SK-N-SH (cell line): Measurements from ENCODE around the gene PTPRD. TPM values are rescaled to one million over a fixed set of nuclear protein-coding genes. Genes with fewer than 3 reads are reported as not detected.

Source experiments
- CTCF ChIA-PET: fragments of 300-600, 350-600 bp; formaldehyde crosslinking; extraction: SDS; loops from one replicate; lab custom pipeline; 2021; lab: Yijun Ruan, JAX
- POLR2A ChIA-PET: fragments of 350-600 bp; sonication (Branson Sonifier 250); formaldehyde crosslinking; extraction: SDS; loops from one replicate; lab custom pipeline; 2020; ENCODE audit warnings: antibody characterized with exemption, inconsistent platforms; lab: Yijun Ruan, JAX
- DNase-seq: peaks from one replicate; pipeline ENCODE4 v3.0.0; 2012
- H2AFZ ChIP-seq: fragments of 200-600 bp; sonication (generic); 2 replicates; pipeline ENCODE4 v1.8.1; 2016; ENCODE audit warnings: antibody characterized with exemption, mild to moderate bottlenecking, low read depth
- H3F3A ChIP-seq: fragments of 200-600 bp; sonication (generic); replicated peaks from 2 replicates; pipeline ENCODE3; 2016; ENCODE audit warnings: antibody characterized with exemption, mild to moderate bottlenecking; ENCODE audit not compliant: insufficient read depth
- H3K27ac ChIP-seq, 2 experiments: fragments of 200-500 bp in 1 of 2; fragments of 200-600 bp in 1 of 2; sonication (Bioruptor generic) in 1 of 2; sonication (generic), shearing (Covaris generic) in 1 of 2; 2 replicates each; pipeline versions ENCODE4 v1.5.1 to v1.6.1; 2014 to 2016; ENCODE audit warnings: low read depth in 2 of 2, inconsistent platforms in 1 of 2, low read length in 1 of 2, mild to moderate bottlenecking in 1 of 2, mixed read lengths in 1 of 2
- H3K27me3 ChIP-seq: fragments of 200-600 bp; sonication (generic), shearing (Covaris generic); 2 replicates; pipeline ENCODE4 v1.6.1; 2016; ENCODE audit warnings: mixed run types; ENCODE audit not compliant: insufficient read depth
- H3K36me3 ChIP-seq, 2 experiments: fragments of 200-500 bp in 1 of 2; fragments of 200-600 bp in 1 of 2; sonication (Bioruptor generic) in 1 of 2; sonication (generic) in 1 of 2; replicated peaks in 1 of 2; 2 replicates each; pipeline versions ENCODE3 to v1.5.1; 2014 to 2016; ENCODE audit warnings: low read length in 1 of 2, mild to moderate bottlenecking in 1 of 2; ENCODE audit not compliant: insufficient read depth in 2 of 2, control insufficient read depth in 1 of 2
- H3K4me1 ChIP-seq, 2 experiments: fragments of 200-500 bp in 1 of 2; fragments of 200-600 bp in 1 of 2; sonication (Bioruptor generic) in 1 of 2; sonication (generic), shearing (Covaris generic) in 1 of 2; 2 replicates each; pipeline versions ENCODE4 v1.5.1 to v1.6.1; 2014 to 2016; ENCODE audit warnings: low read depth in 1 of 2, low read length in 1 of 2, mixed run types in 1 of 2; ENCODE audit not compliant: insufficient read depth in 2 of 2, control insufficient read depth in 1 of 2
- H3K4me2 ChIP-seq: fragments of 200-600 bp; sonication (generic), shearing (Covaris generic); 2 replicates; pipeline ENCODE4 v1.6.1; 2017; ENCODE audit warnings: mixed run types
- H3K4me3 ChIP-seq, 2 experiments: fragments of 200-500 bp in 1 of 2; fragments of 200-600 bp in 1 of 2; sonication (Bioruptor generic) in 1 of 2; sonication (generic), shearing (Covaris generic) in 1 of 2; 2 replicates each; pipeline versions ENCODE4 v1.5.1 to v1.8.1; 2014 to 2016; ENCODE audit warnings: low read depth in 2 of 2, inconsistent platforms in 1 of 2, low read length in 1 of 2, mild to moderate bottlenecking in 1 of 2, mixed read lengths in 1 of 2, moderate library complexity in 1 of 2
- H3K79me2 ChIP-seq: fragments of 200-600 bp; sonication (generic); 2 replicates; pipeline ENCODE4 v1.8.1; 2017; ENCODE audit warnings: mild to moderate bottlenecking; ENCODE audit not compliant: insufficient read depth
- H3K9ac ChIP-seq: fragments of 200-600 bp; sonication (generic); 2 replicates; pipeline ENCODE4 v1.6.1; 2017; ENCODE audit warnings: mixed run types
- H3K9me2 ChIP-seq: fragments of 200-600 bp; sonication (generic); 2 replicates; pipeline ENCODE4 v1.6.1; 2017; ENCODE audit warnings: mixed run types
- H3K9me3 ChIP-seq: fragments of 200-600 bp; sonication (generic); 2 replicates; pipeline ENCODE4 v1.6.1; 2017; ENCODE audit warnings: mixed run types, mild to moderate bottlenecking, moderate library complexity
- H4K20me1 ChIP-seq: fragments of 200-600 bp; sonication (generic); 2 replicates; pipeline ENCODE4 v1.6.1; 2017; ENCODE audit warnings: mild to moderate bottlenecking, mixed run types; ENCODE audit not compliant: insufficient read depth
- CHD2 ChIP-seq: fragments of 150-350 bp; IDR thresholded peaks from 2 replicates; pipeline ENCODE4 v1.6.1; 2018; ENCODE audit warnings: low read length; ENCODE audit not compliant: partially characterized antibody
- ELF1 ChIP-seq: IDR thresholded peaks from 2 replicates; pipeline ENCODE4 v1.4.0; 2012
- EP300 ChIP-seq, 2 experiments: IDR thresholded peaks; 2 replicates each; pipeline versions ENCODE4 v1.4.0 to v1.6.1; 2012; ENCODE audit warnings: borderline replicate concordance in 1 of 2, low read depth in 1 of 2, low read length in 1 of 2
- FOSL2 ChIP-seq: IDR thresholded peaks from 2 replicates; pipeline ENCODE4 v1.4.0; 2012; ENCODE audit warnings: low read depth, mild to moderate bottlenecking, moderate library complexity, borderline replicate concordance
- GATA2 ChIP-seq: sonication (generic); formaldehyde crosslinking; IDR thresholded peaks from 2 replicates; pipeline ENCODE4 v1.5.0; 2020; ENCODE audit warnings: mild to moderate bottlenecking, missing genetic modification reagents
- RAD21 ChIP-seq: IDR thresholded peaks from 2 replicates; pipeline ENCODE4 v1.6.1; 2012; ENCODE audit warnings: mild to moderate bottlenecking, low read length
- RCOR1 ChIP-seq: fragments of 150-350 bp; IDR thresholded peaks from 2 replicates; pipeline ENCODE4 v1.6.1; 2017; ENCODE audit warnings: antibody characterized with exemption, low read length
- SMC3 ChIP-seq: IDR thresholded peaks from 2 replicates; pipeline ENCODE4 v1.6.1; 2012; ENCODE audit warnings: low read depth, low read length, improper control_type of control experiment
- TCF12 ChIP-seq: IDR thresholded peaks from 2 replicates; pipeline ENCODE4 v1.4.0; 2012
- YY1 ChIP-seq: IDR thresholded peaks from 2 replicates; pipeline ENCODE4 v1.4.0; 2012; ENCODE audit warnings: low read depth, mild to moderate bottlenecking
- WGBS: methylation state at CpG from one replicate; pipeline ENCODE4 v1.1.6; 2017; ENCODE audit warnings: low lambda C conversion rate; 5-methylcytosine and 5-hydroxymethylcytosine counted together
- polyA plus RNA-seq, 3 experiments: library from polyadenylated mRNA; depleted of rRNA; stranded (reverse); fragments of >200 nt; gene quantifications; 2 replicates each; pipeline ENCODE4 v1.2.3, GENCODE V29; 2012
- TF ChIP-seq, protein P1 (sequence below): IDR thresholded peaks from 2 replicates; pipeline ENCODE4 v1.4.0; 2012; ENCODE audit warnings: low read depth, borderline replicate concordance
- TF ChIP-seq, protein P2 (sequence below): IDR thresholded peaks from 2 replicates; pipeline ENCODE4; 2012

PTPRD gene
- polyA plus RNA-seq, 1 of the 3 experiments (the other 2 are of a cell fraction): 0.15 TPM

DNA sequence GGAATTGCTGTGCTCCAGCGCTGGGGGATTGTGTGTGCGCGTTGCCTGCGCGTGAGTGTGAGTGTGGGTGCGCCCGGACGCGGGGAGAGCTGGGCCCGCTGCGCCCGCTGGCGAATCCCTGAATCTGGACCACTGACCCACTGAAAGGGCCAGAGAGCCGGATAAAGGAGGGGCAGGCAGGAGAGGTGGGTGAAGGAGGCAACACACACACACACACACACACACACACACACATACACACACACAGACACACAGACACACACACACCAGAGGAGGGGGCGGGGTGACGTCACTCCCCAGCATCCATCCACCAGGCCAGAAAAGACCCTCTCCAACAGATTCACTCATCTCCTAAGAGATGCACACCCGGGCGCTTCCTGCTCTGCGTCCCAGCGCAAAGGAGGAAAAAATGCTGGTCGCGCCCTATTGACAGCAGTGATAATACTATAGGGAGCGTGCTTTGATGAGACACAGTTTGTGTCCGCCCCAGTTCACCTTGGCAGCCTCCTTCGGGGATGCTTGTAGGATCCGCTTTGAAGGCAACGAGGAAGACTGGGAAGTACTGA, 1754.1 kb downstream of the PTPRD start:
- Histone ChIP-seq H3K79me2 (no peaks in the 10 kb centered on the region), H3K4me2 (no peak overlapping the region; the same call in 1 of the 2 replicates), H3K36me3 (no peaks in the 10 kb centered on the region), H3K9me3 (no peaks in the 10 kb centered on the region), H3K27ac (no peak overlapping the region), H3K27me3 (peaks cover 32% of the 10 kb centered on the region), H3K4me3 (peak overlapping the region in 1 of 2 experiments; percentile 54; a peak in 1 of 4 replicates), H3K9ac (no peak overlapping the region), H3K9me2 (no peaks in the 10 kb centered on the region), H3F3A (no peaks in the 10 kb centered on the region), H2AFZ (no peak overlapping the region), H3K4me1 (peaks cover 0 to 3% of the 10 kb centered on the region in 2 experiments; a peak in 2 of 4 replicates), H4K20me1 (no peaks in the 10 kb centered on the region)
- WGBS: 76% methylated on average over 15 of the region's 27 CpGs
- CTCF ChIA-PET: no interaction called here
- no peak for DNase-seq
- TF ChIP-seq SMC3 (no peak), TCF12 (no peak), CHD2 (no peak), EP300 (IDR thresholded peaks at IDR 0.05; ENCODE audit: borderline replicate concordance in 1 of 2, low read depth in 1 of 2, low read length in 1 of 2) (no peak), GATA2 (CRISPR knock-in tag) (no peak), FOSL2 (no peak), YY1 (no peak), RCOR1 (no peak)
- TF ChIP-seq, protein P1, sequence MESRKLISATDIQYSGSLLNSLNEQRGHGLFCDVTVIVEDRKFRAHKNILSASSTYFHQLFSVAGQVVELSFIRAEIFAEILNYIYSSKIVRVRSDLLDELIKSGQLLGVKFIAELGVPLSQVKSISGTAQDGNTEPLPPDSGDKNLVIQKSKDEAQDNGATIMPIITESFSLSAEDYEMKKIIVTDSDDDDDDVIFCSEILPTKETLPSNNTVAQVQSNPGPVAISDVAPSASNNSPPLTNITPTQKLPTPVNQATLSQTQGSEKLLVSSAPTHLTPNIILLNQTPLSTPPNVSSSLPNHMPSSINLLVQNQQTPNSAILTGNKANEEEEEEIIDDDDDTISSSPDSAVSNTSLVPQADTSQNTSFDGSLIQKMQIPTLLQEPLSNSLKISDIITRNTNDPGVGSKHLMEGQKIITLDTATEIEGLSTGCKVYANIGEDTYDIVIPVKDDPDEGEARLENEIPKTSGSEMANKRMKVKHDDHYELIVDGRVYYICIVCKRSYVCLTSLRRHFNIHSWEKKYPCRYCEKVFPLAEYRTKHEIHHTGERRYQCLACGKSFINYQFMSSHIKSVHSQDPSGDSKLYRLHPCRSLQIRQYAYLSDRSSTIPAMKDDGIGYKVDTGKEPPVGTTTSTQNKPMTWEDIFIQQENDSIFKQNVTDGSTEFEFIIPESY: no peak
- TF ChIP-seq, protein P2, sequence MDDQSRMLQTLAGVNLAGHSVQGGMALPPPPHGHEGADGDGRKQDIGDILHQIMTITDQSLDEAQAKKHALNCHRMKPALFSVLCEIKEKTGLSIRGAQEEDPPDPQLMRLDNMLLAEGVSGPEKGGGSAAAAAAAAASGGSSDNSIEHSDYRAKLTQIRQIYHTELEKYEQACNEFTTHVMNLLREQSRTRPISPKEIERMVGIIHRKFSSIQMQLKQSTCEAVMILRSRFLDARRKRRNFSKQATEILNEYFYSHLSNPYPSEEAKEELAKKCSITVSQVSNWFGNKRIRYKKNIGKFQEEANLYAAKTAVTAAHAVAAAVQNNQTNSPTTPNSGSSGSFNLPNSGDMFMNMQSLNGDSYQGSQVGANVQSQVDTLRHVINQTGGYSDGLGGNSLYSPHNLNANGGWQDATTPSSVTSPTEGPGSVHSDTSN: no peak
- POLR2A ChIA-PET: no interaction called here

DNA sequence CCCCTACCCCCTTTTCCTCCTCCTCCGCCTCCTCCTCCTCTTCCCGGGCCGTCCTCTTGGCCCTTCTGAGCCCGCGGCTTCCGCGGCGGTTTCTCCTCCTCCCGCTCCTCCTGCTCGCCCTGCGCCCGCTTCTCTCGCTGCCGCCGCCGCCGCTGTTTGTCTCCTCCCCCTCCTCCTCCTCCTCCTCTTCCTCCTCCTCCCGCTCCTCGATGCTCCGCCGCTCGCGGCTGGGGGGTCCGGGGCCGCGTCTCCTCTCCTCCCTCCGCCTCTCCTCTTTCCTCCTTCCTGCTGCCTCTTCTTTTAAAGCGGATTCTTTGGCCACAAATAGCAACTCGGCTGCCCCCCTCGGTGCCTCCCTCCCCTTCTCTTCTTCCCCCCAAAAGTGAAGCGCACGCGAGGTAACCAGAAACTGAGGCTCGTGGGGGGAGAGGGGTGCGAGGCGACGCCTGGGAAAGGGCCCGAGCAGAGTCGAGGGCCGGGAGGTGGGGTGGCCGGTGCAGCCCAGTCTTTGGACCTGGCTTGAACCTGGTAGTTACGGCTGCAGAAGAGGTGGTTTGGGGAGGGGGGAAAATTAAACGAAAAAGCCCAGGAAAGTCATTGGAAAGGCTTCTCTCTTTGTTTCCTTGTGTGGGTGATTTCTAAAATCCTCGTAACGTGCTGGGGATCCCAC, 1754.7 kb downstream of the PTPRD start:
- Histone ChIP-seq H3K4me1 (peaks cover 0 to 1% of the 10 kb centered on the region in 2 experiments; a peak in 2 of 4 replicates), H4K20me1 (no peaks in the 10 kb centered on the region), H3K4me2 (peak overlapping the region; percentile 89), H3K36me3 (no peaks in the 10 kb centered on the region), H3K4me3 (peak overlapping the region; percentile 54 to 61), H3K27me3 (peaks cover 35% of the 10 kb centered on the region), H2AFZ (peak overlapping the region; percentile 89), H3K9me2 (no peaks in the 10 kb centered on the region), H3K27ac (no peak overlapping the region), H3K79me2 (no peaks in the 10 kb centered on the region), H3K9me3 (no peaks in the 10 kb centered on the region), H3K9ac (no peak overlapping the region), H3F3A (no peaks in the 10 kb centered on the region)
- ChIA-PET CTCF (no interaction called here), POLR2A (no interaction called here)
- peak; percentile 60 for DNase-seq
- no peak for TF ChIP-seq RAD21
- TF ChIP-seq ELF1: no peak
- WGBS: 3% methylated on average over 45 of the region's 45 CpGs
